ENCODE results near the gene MYL4.
"Not testable (repeated sequence)": the region's sequence is repeated elsewhere in the genome, so short reads cannot be mapped to it uniquely, and the experiment has no call there.

Gene MYL4

GRCh38 chr17:47269561-47270280 lies 60.6 kb downstream of the MYL4 start:
- DNase-seq (ENCODE audit: low read depth in 2 of 3, low spot score in 1 of 3): not testable (repeated sequence)

DNA sequence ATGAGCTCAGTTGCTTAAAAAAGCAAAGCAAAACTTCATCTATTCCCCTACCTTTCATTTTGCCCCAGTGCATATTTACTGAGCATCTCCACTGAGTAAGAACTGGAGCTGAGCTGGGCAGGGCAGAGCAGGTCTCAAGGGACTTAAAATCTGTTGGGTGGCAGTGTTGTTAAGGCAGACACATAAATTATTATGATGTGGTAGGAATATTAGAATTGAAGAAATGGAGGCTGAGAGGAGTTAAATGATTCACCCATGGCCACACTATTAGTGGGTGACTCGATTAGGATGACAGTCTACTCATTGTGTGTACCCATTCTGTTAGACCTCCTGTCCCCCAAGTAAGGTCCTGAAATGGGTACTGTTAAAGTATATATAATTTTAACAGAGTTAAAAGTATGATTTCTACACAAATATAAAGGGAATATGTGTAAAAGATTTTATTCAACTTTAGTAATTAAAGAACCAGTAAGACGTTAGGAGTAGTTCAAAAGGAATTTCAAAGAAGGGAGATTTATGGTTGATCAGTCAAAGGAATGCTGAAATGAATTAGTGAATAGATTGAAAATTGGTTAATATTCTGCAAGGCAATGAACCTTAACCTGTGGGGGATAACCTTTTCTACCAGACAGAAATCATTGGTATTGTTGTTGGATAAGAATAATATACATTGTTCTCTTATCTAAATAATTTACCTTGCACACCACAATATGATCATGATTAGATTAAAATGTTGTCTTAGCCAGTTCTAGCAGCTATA lies 62.0 kb downstream of the MYL4 start:
- DNase-seq (ENCODE audit: low read depth in 2 of 3, low spot score in 1 of 3): no peak

DNA sequence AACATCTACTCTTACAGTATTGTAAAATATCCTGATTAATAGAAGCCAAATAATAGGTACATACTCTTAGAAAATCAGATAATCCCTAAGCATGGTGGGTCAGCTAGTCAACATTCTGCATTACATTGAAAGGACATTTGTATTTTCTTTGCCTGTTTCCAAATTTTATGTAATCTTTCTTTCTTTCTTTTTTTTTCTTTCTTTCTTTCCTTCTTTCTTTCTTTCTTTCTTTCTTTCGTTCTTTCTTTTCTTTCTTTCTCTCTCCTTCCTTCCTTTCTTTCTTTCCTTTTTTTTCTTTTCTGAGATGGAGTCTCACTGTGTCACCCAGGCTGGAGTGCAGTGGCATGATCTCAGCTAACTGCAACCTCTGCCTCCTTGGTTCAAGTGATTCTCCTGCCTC lies 63.3 kb downstream of the MYL4 start:
- no peak for DNase-seq (ENCODE audit: low read depth in 2 of 3, low spot score in 1 of 3)

DNA sequence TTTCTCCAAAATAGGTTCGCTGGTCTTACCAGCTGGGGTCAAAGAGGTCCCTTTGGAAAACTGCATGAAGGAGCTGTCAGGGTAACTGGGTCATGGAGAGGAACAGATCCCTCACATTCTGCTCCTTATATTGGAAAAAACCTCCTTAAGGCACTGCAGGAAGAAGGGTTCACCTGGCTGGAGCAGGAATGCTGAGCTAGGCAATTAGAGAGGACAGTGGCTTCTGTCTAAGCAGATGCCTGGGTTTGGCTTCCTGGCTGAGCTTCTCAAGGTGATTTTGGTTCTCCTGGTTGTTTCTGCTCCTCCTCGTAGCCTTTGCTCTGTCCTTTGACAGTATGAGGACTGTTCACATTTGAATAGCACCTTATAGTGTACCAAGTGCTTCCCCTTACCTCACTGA lies 64.1 kb downstream of the MYL4 start:
- DNase-seq (ENCODE audit: low read depth in 2 of 3, low spot score in 1 of 3): no peak

Data from stimulated activated CD4-positive, alpha-beta T cell treated with anti-CD3 and anti-CD28 coated beads, Interleukin-12 subunit alpha, Interleukin-12 subunit beta, amount 100 ng/mL, for 48 hours (primary cell).